ENCODE results near the gene DTD2.
A peak's percentile ranks its signal among the peaks of the same experiment; 100 is the strongest.
"Not testable (repeated sequence)": the region's sequence is repeated elsewhere in the genome, so short reads cannot be mapped to it uniquely, and the experiment has no call there.

Gene DTD2

GRCh38 chr14:31456841-31457664, at the start of gene DTD2:
TSS of gene DTD2 (minus strand) at chr14:31457506. CDS start at chr14:31457393, 113 bp downstream.
- peak; percentile 95 for DNase-seq (ENCODE audit: low spot score)

- no peak for DNase-seq (ENCODE audit: low spot score)
Observed at GRCh38 chr14:31505411-31505810, 48.1 kb upstream of the DTD2 start.

GRCh38 chr14:31501870-31502269, 44.6 kb upstream of the DTD2 start:
- DNase-seq (ENCODE audit: low spot score) = no peak

GRCh38 chr14:31492759-31493498, 35.6 kb upstream of the DTD2 start:
- DNase-seq (ENCODE audit: low spot score) = no peak

GRCh38 chr14:31489691-31490090, 32.4 kb upstream of the DTD2 start:
- no peak for DNase-seq (ENCODE audit: low spot score)

GRCh38 chr14:31487886-31488285, 30.6 kb upstream of the DTD2 start, which contains the start of gene GPR33:
TSS of gene GPR33 (minus strand) at chr14:31488039. CDS start at chr14:31483965, 4,074 bp downstream.
- DNase-seq (ENCODE audit: low spot score) = no peak

- no peak for DNase-seq (ENCODE audit: low spot score)
Observed at GRCh38 chr14:31486764-31487163, 29.5 kb upstream of the DTD2 start.

GRCh38 chr14:31484754-31485153, 27.4 kb upstream of the DTD2 start:
- DNase-seq (ENCODE audit: low spot score) = no peak

GRCh38 chr14:31480156-31480555, 22.9 kb upstream of the DTD2 start:
- no peak for DNase-seq (ENCODE audit: low spot score)

GRCh38 chr14:31479027-31479426, 21.7 kb upstream of the DTD2 start:
- DNase-seq (ENCODE audit: low spot score) = no peak

- no peak for DNase-seq (ENCODE audit: low spot score)
Observed at GRCh38 chr14:31477248-31477647, 19.9 kb upstream of the DTD2 start.

- no peak for DNase-seq (ENCODE audit: low spot score)
Observed at GRCh38 chr14:31476131-31476866, 19.0 kb upstream of the DTD2 start.

GRCh38 chr14:31466554-31466953, 9.2 kb upstream of the DTD2 start:
- DNase-seq (ENCODE audit: low spot score) = no peak

- no peak for DNase-seq (ENCODE audit: low spot score)
Observed at GRCh38 chr14:31465111-31465510, 7.8 kb upstream of the DTD2 start.

GRCh38 chr14:31462450-31462849, 5.1 kb upstream of the DTD2 start:
- DNase-seq (ENCODE audit: low spot score) = not testable (repeated sequence)

GRCh38 chr14:31461545-31461944, 4.2 kb upstream of the DTD2 start:
- no peak for DNase-seq (ENCODE audit: low spot score)

- DNase-seq (ENCODE audit: low spot score) = no peak
Observed at GRCh38 chr14:31457665-31458659, 656 bp upstream of the DTD2 start.

GRCh38 chr14:31449971-31450610, 7.2 kb downstream of the DTD2 start:
- no peak for DNase-seq (ENCODE audit: low spot score)

GRCh38 chr14:31449136-31449535, 8.2 kb downstream of the DTD2 start:
- DNase-seq (ENCODE audit: low spot score) = no peak

- DNase-seq (ENCODE audit: low spot score) = no peak
Observed at GRCh38 chr14:31445703-31446102, 11.6 kb downstream of the DTD2 start.

GRCh38 chr14:31442284-31442683, 15.0 kb downstream of the DTD2 start:
- no peak for DNase-seq (ENCODE audit: low spot score)
